Measurements from ENCODE around the gene RBM18. TPM values are rescaled to one million over a fixed set of nuclear protein-coding genes. Genes with fewer than 3 reads are reported as not detected.

RBM18 gene
- total RNA-seq, 1 experiment from 2014 or later, result 19.2 TPM

DNA sequence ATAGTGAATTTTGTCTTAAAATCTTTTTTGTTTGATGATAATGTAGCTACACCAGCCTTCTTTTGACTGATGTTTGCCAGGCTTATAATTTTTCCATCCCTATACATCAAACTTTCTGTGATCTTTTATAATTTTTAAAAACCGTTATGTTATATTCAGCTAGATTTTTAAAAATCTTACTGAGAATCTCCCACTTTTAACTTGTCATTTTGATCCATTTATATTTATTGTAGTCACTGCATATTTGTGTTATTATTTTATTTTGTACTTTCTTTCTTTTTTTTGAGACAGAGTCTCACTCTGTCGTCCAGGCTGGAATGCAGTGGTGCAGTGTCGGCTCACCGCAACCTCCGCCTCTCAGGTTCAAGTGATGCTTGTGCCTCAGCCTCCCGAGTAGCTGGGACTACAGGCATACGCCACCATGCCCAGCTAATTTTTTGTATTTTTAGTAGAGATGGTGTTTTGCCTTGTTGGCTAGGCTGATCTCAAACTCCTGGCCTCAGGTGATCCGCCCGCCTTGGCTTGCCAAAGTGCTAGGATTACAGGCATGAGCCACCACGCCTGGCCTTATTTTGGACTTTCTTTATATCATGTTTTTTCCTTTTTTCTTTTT is 12.8 kb upstream of the RBM18 start:
- CTCF ChIA-PET, result no interaction called here
- no TSS peak for BruUV-seq (replicated peaks)
- POLR2A ChIA-PET, result no interaction called here
- no peaks in the 10 kb centered on the region for H3K27me3 ChIP-seq (ENCODE audit: control insufficient read depth, insufficient read depth, low read length)
- no peaks in the 10 kb centered on the region for H3K4me1 ChIP-seq (ENCODE audit: control insufficient read depth, insufficient read depth, low read length)
- intact Hi-C loops (cut with micrococcal nuclease; ENCODE audit: unreplicated experiment) (no loop called here), in situ Hi-C loops (cut with HindIII; ENCODE audit: low pct_unique_long_range_greater_than_20kb, low sequenced_read_pairs) (no loop called here)
- H3K36me3 ChIP-seq (ENCODE audit: control insufficient read depth, insufficient read depth, low read length), result peaks cover 4% of the 10 kb centered on the region
- H3K27ac ChIP-seq (ENCODE audit: low read length), result no peak overlapping the region
- no peak overlapping the region for H3K4me3 ChIP-seq (ENCODE audit: low read depth in 2 of 2, low read length in 2 of 2)
- TF ChIP-seq CTCF (IDR thresholded peaks at IDR 0.05), result no peak
- TF ChIP-seq POLR2AphosphoS5 (IDR thresholded peaks at IDR 0.05; ENCODE audit: low read depth, low read length), result no peak
- TF ChIP-seq SIN3A (IDR thresholded peaks at IDR 0.05; ENCODE audit: borderline replicate concordance, insufficient read depth, low read depth, low read length), result no peak
- no peak for TF ChIP-seq TCF7L2 (IDR thresholded peaks at IDR 0.05; ENCODE audit: low read depth, low read length)
- TF ChIP-seq REST (IDR thresholded peaks at IDR 0.05; ENCODE audit: insufficient read depth in 1 of 2, low read depth in 2 of 2, low read length in 1 of 2), result no peak
- ATAC-seq (no peak), DNase-seq (ENCODE audit: low read depth, low spot score) (no peak)
- H3K9me3 ChIP-seq (ENCODE audit: control insufficient read depth, insufficient read depth, low read depth, low read length), result peaks cover 8% of the 10 kb centered on the region; the same call in 1 of the 2 replicates

- in situ Hi-C loops (cut with HindIII; ENCODE audit: low pct_unique_long_range_greater_than_20kb, low sequenced_read_pairs), result no loop called here
- no peaks in the 10 kb centered on the region for H3K27me3 ChIP-seq (ENCODE audit: control insufficient read depth, insufficient read depth, low read length)
- intact Hi-C loops (cut with micrococcal nuclease; ENCODE audit: unreplicated experiment), result no loop called here
- ChIA-PET POLR2A (no interaction called here), CTCF (no interaction called here)
- no peak for TF ChIP-seq SIN3A (IDR thresholded peaks at IDR 0.05; ENCODE audit: borderline replicate concordance, insufficient read depth, low read depth, low read length)
- TF ChIP-seq TCF7L2 (IDR thresholded peaks at IDR 0.05; ENCODE audit: low read depth, low read length), result no peak
- TF ChIP-seq CTCF (IDR thresholded peaks at IDR 0.05), result no peak
- no peak overlapping the region for H3K27ac ChIP-seq (ENCODE audit: low read length)
- DNase-seq (ENCODE audit: low read depth, low spot score), result no peak
- no peaks in the 10 kb centered on the region for H3K4me1 ChIP-seq (ENCODE audit: control insufficient read depth, insufficient read depth, low read length)
- H3K9me3 ChIP-seq (ENCODE audit: control insufficient read depth, insufficient read depth, low read depth, low read length), result peaks cover 8% of the 10 kb centered on the region; the same call in 1 of the 2 replicates
- no peak overlapping the region for H3K4me3 ChIP-seq (ENCODE audit: low read depth in 2 of 2, low read length in 2 of 2)
- ATAC-seq, result no peak
- peaks cover 8% of the 10 kb centered on the region for H3K36me3 ChIP-seq (ENCODE audit: control insufficient read depth, insufficient read depth, low read length)
- no TSS peak for BruUV-seq (replicated peaks)
Measured at GRCh38 chr9:122276096-122276495, 11.5 kb upstream of the RBM18 start.

All from Panc1 (cell line).